ENCODE results near the gene CISTR.

DNA sequence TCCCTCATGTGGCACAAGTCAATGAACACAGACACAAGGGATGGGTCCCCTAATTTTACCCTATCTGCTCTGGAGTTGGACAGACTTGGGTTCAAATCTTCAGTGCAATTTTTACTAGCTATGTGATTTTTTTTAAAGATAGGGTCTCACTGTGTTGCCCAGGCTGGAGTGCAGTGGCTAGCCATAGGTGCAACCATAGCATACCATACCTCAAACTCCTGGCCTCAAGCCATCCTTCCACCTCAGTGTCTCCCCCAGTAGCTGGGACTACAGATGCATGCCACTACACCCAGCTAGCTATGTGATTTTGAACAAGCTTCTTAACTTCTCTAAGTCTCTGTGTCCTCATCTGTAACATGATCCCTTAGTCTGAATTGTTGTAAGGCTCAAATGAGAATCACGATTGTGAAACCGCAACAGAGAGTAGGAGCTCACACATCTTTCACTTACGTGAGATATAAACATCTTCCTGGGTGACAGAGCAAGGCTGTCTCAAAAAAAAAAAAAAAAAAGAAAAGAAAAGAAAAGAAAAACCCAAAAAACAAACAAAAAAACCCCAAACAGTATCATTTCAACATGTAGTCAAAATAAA lies 29.2 kb downstream of the CISTR start:
- TF ChIP-seq, protein P1, sequence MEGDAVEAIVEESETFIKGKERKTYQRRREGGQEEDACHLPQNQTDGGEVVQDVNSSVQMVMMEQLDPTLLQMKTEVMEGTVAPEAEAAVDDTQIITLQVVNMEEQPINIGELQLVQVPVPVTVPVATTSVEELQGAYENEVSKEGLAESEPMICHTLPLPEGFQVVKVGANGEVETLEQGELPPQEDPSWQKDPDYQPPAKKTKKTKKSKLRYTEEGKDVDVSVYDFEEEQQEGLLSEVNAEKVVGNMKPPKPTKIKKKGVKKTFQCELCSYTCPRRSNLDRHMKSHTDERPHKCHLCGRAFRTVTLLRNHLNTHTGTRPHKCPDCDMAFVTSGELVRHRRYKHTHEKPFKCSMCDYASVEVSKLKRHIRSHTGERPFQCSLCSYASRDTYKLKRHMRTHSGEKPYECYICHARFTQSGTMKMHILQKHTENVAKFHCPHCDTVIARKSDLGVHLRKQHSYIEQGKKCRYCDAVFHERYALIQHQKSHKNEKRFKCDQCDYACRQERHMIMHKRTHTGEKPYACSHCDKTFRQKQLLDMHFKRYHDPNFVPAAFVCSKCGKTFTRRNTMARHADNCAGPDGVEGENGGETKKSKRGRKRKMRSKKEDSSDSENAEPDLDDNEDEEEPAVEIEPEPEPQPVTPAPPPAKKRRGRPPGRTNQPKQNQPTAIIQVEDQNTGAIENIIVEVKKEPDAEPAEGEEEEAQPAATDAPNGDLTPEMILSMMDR (IDR thresholded peaks at IDR 0.05; ENCODE audit: poor library complexity): no peak
- no peak for TF ChIP-seq EZH2 (IDR thresholded peaks at IDR 0.05; ENCODE audit: borderline replicate concordance)

Measured in hepatocyte (in vitro differentiated cells).